IMR-90 (cell line): ENCODE measurements around the gene COL15A1. TPM values are rescaled to one million over a fixed set of nuclear protein-coding genes. Genes with fewer than 3 reads are reported as not detected.

Source experiments
- ATAC-seq: fragments of 200-7000 bp; cut with Tn5 transposase; 2 replicates; pipeline ENCODE4 v1.9.1; 2020; ENCODE audit warnings: low read depth, mild to moderate bottlenecking, moderate library complexity
- BruUV-seq: library from RNA; stranded (reverse); fragments of 400-500 nt; replicated peaks from 2 replicates; lab custom pipeline; 2021; lab: Mats Ljungman, UMichigan
- CTCF ChIA-PET: fragments of 300-600 bp; formaldehyde crosslinking; extraction: SDS; loops from one replicate; lab custom pipeline; 2021; ENCODE audit warnings: antibody characterized with exemption; lab: Yijun Ruan, JAX
- POLR2A ChIA-PET: fragments of 300-600 bp; sonication (Branson Sonifier 250); formaldehyde crosslinking; loops from one replicate; lab custom pipeline; 2022; ENCODE audit warnings: antibody characterized with exemption; ENCODE audit not compliant: unreplicated experiment; lab: Charles Lee
- DNase-seq: peaks from one replicate; pipeline ENCODE4 v3.0.0; 2013
- H2AFZ ChIP-seq: replicated peaks from 2 replicates; pipeline ENCODE3; 2013; ENCODE audit warnings: low read length, mild to moderate bottlenecking; ENCODE audit not compliant: poor library complexity
- H2AK5ac ChIP-seq: 2 replicates; pipeline ENCODE4 v1.6.1; 2013; ENCODE audit warnings: low read depth, low read length, inconsistent platforms
- H2AK9ac ChIP-seq: replicated peaks from 2 replicates; pipeline ENCODE3; 2013; ENCODE audit warnings: mild to moderate bottlenecking, low read depth, low read length, moderate library complexity; ENCODE audit not compliant: poor library complexity
- H2BK120ac ChIP-seq: 2 replicates; pipeline ENCODE4 v1.6.1; 2013; ENCODE audit warnings: low read depth, low read length, inconsistent platforms
- H2BK15ac ChIP-seq: 3 replicates; pipeline ENCODE4 v1.6.1; 2013; ENCODE audit warnings: low read depth, low read length, inconsistent platforms
- H2BK20ac ChIP-seq: 2 replicates; pipeline ENCODE4 v1.6.1; 2013; ENCODE audit warnings: low read depth, mild to moderate bottlenecking, inconsistent platforms, low read length, moderate library complexity
- H2BK5ac ChIP-seq: 2 replicates; pipeline ENCODE4 v1.6.1; 2013; ENCODE audit warnings: mild to moderate bottlenecking, low read depth, low read length, inconsistent platforms; ENCODE audit not compliant: poor library complexity, severe bottlenecking
- H3K14ac ChIP-seq: replicated peaks from 2 replicates; pipeline ENCODE4 v1.6.1; 2013; ENCODE audit warnings: low read depth, low read length, inconsistent platforms
- H3K18ac ChIP-seq: 2 replicates; pipeline ENCODE4 v1.6.1; 2013; ENCODE audit warnings: low read depth, low read length, control low read depth
- H3K23ac ChIP-seq: 2 replicates; pipeline ENCODE4 v1.6.1; 2013; ENCODE audit warnings: low read depth, low read length, inconsistent platforms
- H3K27ac ChIP-seq: 2 replicates; pipeline ENCODE4 v1.5.1; 2013; ENCODE audit warnings: mild to moderate bottlenecking, control low read depth, low read length; ENCODE audit not compliant: insufficient read depth
- H3K27me3 ChIP-seq: 2 replicates; pipeline ENCODE4 v1.6.1; 2013; ENCODE audit warnings: low read length; ENCODE audit not compliant: control insufficient read depth, insufficient read depth
- H3K36me3 ChIP-seq: 2 replicates; pipeline ENCODE4 v1.6.1; 2013; ENCODE audit warnings: low read length, mixed read lengths; ENCODE audit not compliant: control insufficient read depth, insufficient read depth
- H3K4ac ChIP-seq: 2 replicates; pipeline ENCODE4 v1.6.1; 2013; ENCODE audit warnings: low read depth, low read length, inconsistent platforms
- H3K4me1 ChIP-seq: 2 replicates; pipeline ENCODE4 v1.6.1; 2013; ENCODE audit warnings: low read length, mixed read lengths; ENCODE audit not compliant: control insufficient read depth, insufficient read depth
- H3K4me2 ChIP-seq: 2 replicates; pipeline ENCODE4 v1.6.1; 2013; ENCODE audit warnings: low read depth, mild to moderate bottlenecking, control low read depth, low read length, moderate library complexity
- H3K4me3 ChIP-seq: 2 replicates; pipeline ENCODE4 v1.5.1; 2013; ENCODE audit warnings: low read depth, mild to moderate bottlenecking, control low read depth, low read length, moderate library complexity; ENCODE audit not compliant: insufficient read depth
- H3K56ac ChIP-seq: 2 replicates; pipeline ENCODE4 v1.6.1; 2013; ENCODE audit warnings: low read length, inconsistent platforms; ENCODE audit not compliant: insufficient read depth; ENCODE audit errors: extremely low read depth
- H3K79me1 ChIP-seq, 2 experiments: 2 replicates each; pipeline ENCODE4 v1.6.1; 2013; ENCODE audit warnings: low read length in 2 of 2, inconsistent platforms in 1 of 2, low read depth in 1 of 2
- H3K9ac ChIP-seq: 2 replicates; pipeline ENCODE4 v1.6.1; 2013; ENCODE audit warnings: low read depth, low read length, control low read depth
- H3K9me1 ChIP-seq: 2 replicates; pipeline ENCODE4 v1.6.1; 2013; ENCODE audit warnings: low read length, inconsistent platforms; ENCODE audit not compliant: insufficient read depth
- H3K9me3 ChIP-seq: 2 replicates; pipeline ENCODE4 v1.6.1; 2013; ENCODE audit warnings: low read length; ENCODE audit not compliant: control insufficient read depth, insufficient read depth
- H4K20me1 ChIP-seq: 2 replicates; pipeline ENCODE4 v1.6.1; 2013; ENCODE audit warnings: low read length, inconsistent platforms; ENCODE audit not compliant: insufficient read depth
- H4K5ac ChIP-seq: 2 replicates; pipeline ENCODE4 v1.6.1; 2013; ENCODE audit warnings: mild to moderate bottlenecking, low read depth, low read length, control low read depth
- H4K8ac ChIP-seq, 2 experiments: 2 replicates each; pipeline ENCODE4 v1.6.1; 2013; ENCODE audit warnings: low read depth in 2 of 2, low read length in 2 of 2, control low read depth in 1 of 2, inconsistent platforms in 1 of 2
- H4K91ac ChIP-seq: 2 replicates; pipeline ENCODE4 v1.6.1; 2013; ENCODE audit warnings: low read depth, low read length, inconsistent platforms; ENCODE audit not compliant: insufficient read depth
- BHLHE40 ChIP-seq: fragments of 150-350 bp; IDR thresholded peaks from 2 replicates; pipeline ENCODE4 v1.6.1; 2016; ENCODE audit warnings: mild to moderate bottlenecking, low read depth, low read length
- CTCF ChIP-seq: conservative IDR thresholded peaks from 2 replicates; pipeline ENCODE4 v1.5.1; 2012; ENCODE audit warnings: mild to moderate bottlenecking, low read depth, low read length, improper control_type of control experiment
- ELK1 ChIP-seq: fragments of 150-350 bp; IDR thresholded peaks from 2 replicates; pipeline ENCODE4 v1.6.1; 2016; ENCODE audit warnings: low read depth, mild to moderate bottlenecking, low read length, moderate library complexity, borderline replicate concordance
- MAFK ChIP-seq: IDR thresholded peaks from 2 replicates; pipeline ENCODE4 v1.6.1; 2012; ENCODE audit warnings: low read depth, low read length, improper control_type of control experiment
- NFE2L2 ChIP-seq: fragments of 150-350 bp; IDR thresholded peaks from 2 replicates; pipeline ENCODE4 v1.6.1; 2016; ENCODE audit warnings: low read depth, mild to moderate bottlenecking, low read length
- POLR2A ChIP-seq: IDR thresholded peaks from 2 replicates; pipeline ENCODE4 v1.6.1; 2012; ENCODE audit warnings: mild to moderate bottlenecking, low read depth, low read length
- RFX5 ChIP-seq: IDR thresholded peaks from 2 replicates; pipeline ENCODE4 v1.8.0; 2012; ENCODE audit warnings: low read depth, mild to moderate bottlenecking, low read length, moderate library complexity
- WGBS, 2 experiments: methylation state at CpG; one replicate each; pipeline versions ENCODE4 v1.1.5 to v1.1.7; 2013; ENCODE audit warnings: missing lambda C conversion rate in 2 of 2; ENCODE audit not compliant: insufficient read length in 1 of 2; ENCODE audit errors: extremely low coverage in 2 of 2; 5-methylcytosine and 5-hydroxymethylcytosine counted together
- dilution Hi-C: fragments of 300-500 bp; cut with HindIII; formaldehyde crosslinking; loops from one replicate; pipeline ENCODE4 v1.14.3; 2018; ENCODE audit warnings: low sequenced_read_pairs; ENCODE audit not compliant: unreplicated experiment
- in situ Hi-C: fragments of 300-500 bp; cut with MboI; formaldehyde crosslinking; loops from 3 replicates; pipeline ENCODE4 v1.14.3; 2019; ENCODE audit warnings: low sequenced_read_pairs, inconsistent platforms, mixed read lengths
- intact Hi-C: fragments of 100-400 bp; cut with micrococcal nuclease; formaldehyde crosslinking; loops from 2 replicates; pipeline ENCODE4 v1.10.0; 2022
- polyA plus RNA-seq, 3 experiments: library from polyadenylated mRNA; depleted of rRNA; stranded (reverse); fragments of >200 nt; gene quantifications; 2 replicates each; pipeline ENCODE4 v1.2.3, GENCODE V29; 2012; ENCODE audit warnings: low replicate concordance in 1 of 3
- total RNA-seq: library from RNA; depleted of rRNA; stranded (reverse); fragments of >200 nt; gene quantifications from 2 replicates; pipeline ENCODE4 v1.2.3, GENCODE V29; 2012

Gene COL15A1
- total and polyA plus RNA-seq, 2 of the 4 experiments (the other 2 are of a cell fraction): 2.2 to 3.7 TPM

- H4K5ac ChIP-seq: peak overlapping the region; percentile 73; the same call in 1 of the 2 replicates
- H2AK9ac ChIP-seq: no peak overlapping the region
- no peak for TF ChIP-seq MAFK
- TF ChIP-seq RFX5: no peak
- TF ChIP-seq POLR2A: no peak
- no peak for TF ChIP-seq CTCF
- TF ChIP-seq NFE2L2: no peak
- no peak for TF ChIP-seq ELK1
- TF ChIP-seq BHLHE40: no peak
- H2AFZ ChIP-seq: no peak overlapping the region
- no CpG with 5 or more reads among the region's 5 CpGs for WGBS, 2 experiments
- H3K9me1 ChIP-seq: peaks cover 9% of the 10 kb centered on the region
- no peak overlapping the region for H2BK20ac ChIP-seq
- H3K4me1 ChIP-seq: peaks cover 17% of the 10 kb centered on the region
- in situ Hi-C loops: no loop called here
- dilution Hi-C loops: no loop called here
- peak overlapping the region in 1 of 2 experiments; percentile 99; a peak in 1 of 4 replicates for H4K8ac ChIP-seq
- peak overlapping the region; percentile 69; the same call in 2 of the 3 replicates for H2BK15ac ChIP-seq
- H3K79me1 ChIP-seq: peaks cover 6 to 7% of the 10 kb centered on the region in 2 experiments; a peak in 2 of 4 replicates
- peaks cover 22% of the 10 kb centered on the region for H3K36me3 ChIP-seq
- H3K27ac ChIP-seq: no peak overlapping the region
- H3K9me3 ChIP-seq: no peaks in the 10 kb centered on the region
- no peak overlapping the region for H3K56ac ChIP-seq
- H2BK5ac ChIP-seq: peak overlapping the region; percentile 40
- H3K18ac ChIP-seq: peak overlapping the region; percentile 98
- H2AK5ac ChIP-seq: 0 out of 2 replicates have a peak overlapping the region, but pooled peaks have one; percentile 83
- H3K23ac ChIP-seq: no peak overlapping the region
- H3K4me3 ChIP-seq: no peak overlapping the region
- intact Hi-C loops: no loop called here
- no peaks in the 10 kb centered on the region for H3K27me3 ChIP-seq
- H3K14ac ChIP-seq: 0 out of 2 replicates have a peak overlapping the region, but pooled peaks have one; percentile 38
- ATAC-seq: no peak
- no peak for DNase-seq
- CTCF ChIA-PET: no interaction called here
- peak overlapping the region; percentile 48 for H2BK120ac ChIP-seq
- H4K20me1 ChIP-seq: no peaks in the 10 kb centered on the region
- H3K9ac ChIP-seq: no peak overlapping the region
- POLR2A ChIA-PET: no interaction called here
- no peak overlapping the region for H3K4ac ChIP-seq
- no TSS peak for BruUV-seq
- H3K4me2 ChIP-seq: no peak overlapping the region
- peak overlapping the region; percentile 69; the same call in 1 of the 2 replicates for H4K91ac ChIP-seq
Observed at GRCh38 chr9:99031994-99032393, 88.3 kb downstream of the COL15A1 start.
